HL-60 (cell line): Measurements from ENCODE around the gene CFAP46.

Experiments used
- CTCF ChIP-seq: IDR thresholded peaks from one replicate; pipeline ENCODE4 v1.5.1; 2011; ENCODE audit warnings: low read length, control low read depth, inconsistent platforms; ENCODE audit not compliant: insufficient read depth
- GABPA ChIP-seq: IDR thresholded peaks from 2 replicates; pipeline ENCODE4 v1.6.1; 2012; ENCODE audit warnings: low read depth
- POLR2AphosphoS5 ChIP-seq: IDR thresholded peaks from 2 replicates; pipeline ENCODE4 v1.6.1; 2012; ENCODE audit warnings: low read depth
- REST ChIP-seq: IDR thresholded peaks from 2 replicates; pipeline ENCODE4 v1.6.1; 2012; ENCODE audit warnings: low read depth; ENCODE audit not compliant: insufficient replicate concordance
- SPI1 ChIP-seq: IDR thresholded peaks from 2 replicates; pipeline ENCODE4 v1.6.1; 2012; ENCODE audit warnings: low read depth, mild to moderate bottlenecking, borderline replicate concordance

GRCh38 chr10:132981746-132982145 lies 39.4 kb upstream of the CFAP46 start:
- TF ChIP-seq POLR2AphosphoS5, result no peak
- TF ChIP-seq CTCF, result no peak
- no peak for TF ChIP-seq REST
- TF ChIP-seq GABPA, result no peak
- TF ChIP-seq SPI1, result no peak
